SU-DHL-6 (cell line): ENCODE data around the gene SLC27A4.

Experiments
- H2AFZ ChIP-seq: fragments of 200-600 bp; sonication (generic); 2 replicates; pipeline ENCODE4 v1.6.1; 2014; ENCODE audit warnings: low read depth, mild to moderate bottlenecking, moderate library complexity, mixed read lengths, antibody characterized with exemption, low read length; ENCODE audit not compliant: severe bottlenecking
- H3F3A ChIP-seq: fragments of 200-600 bp; shearing (Covaris generic); 2 replicates; pipeline ENCODE4 v1.6.0; 2016; ENCODE audit warnings: antibody characterized with exemption, mild to moderate bottlenecking; ENCODE audit not compliant: insufficient read depth
- H3K27ac ChIP-seq: fragments of 200-600 bp; sonication (generic); 2 replicates; pipeline ENCODE4 v1.5.1; 2016; ENCODE audit warnings: low read depth, mild to moderate bottlenecking, low read length, moderate library complexity, mixed read lengths
- H3K27me3 ChIP-seq: fragments of 200-600 bp; sonication (generic), shearing (Covaris generic); 2 replicates; pipeline ENCODE4 v1.6.0; 2014; ENCODE audit warnings: mild to moderate bottlenecking, low read length
- H3K36me3 ChIP-seq: fragments of 200-600 bp; sonication (generic); 2 replicates; pipeline ENCODE4 v1.6.1; 2014; ENCODE audit warnings: mild to moderate bottlenecking, low read length, mixed read lengths
- H3K4me2 ChIP-seq: fragments of 300-600, 200-600 bp; shearing (Covaris generic), sonication (generic); 2 replicates; pipeline ENCODE4 v1.6.0; 2014; ENCODE audit warnings: low read length, low read depth, mild to moderate bottlenecking; ENCODE audit not compliant: poor library complexity, severe bottlenecking
- H3K4me3 ChIP-seq: fragments of 200-600 bp; sonication (generic); 2 replicates; pipeline ENCODE4 v1.5.1; 2014; ENCODE audit warnings: antibody characterized with exemption, low read length, mild to moderate bottlenecking, mixed read lengths; ENCODE audit not compliant: insufficient read depth, poor library complexity, severe bottlenecking
- H3K79me2 ChIP-seq: fragments of 200-600 bp; sonication (generic); 2 replicates; pipeline ENCODE4 v1.6.1; 2014; ENCODE audit warnings: mild to moderate bottlenecking, low read length, moderate library complexity; ENCODE audit not compliant: insufficient read depth
- H3K9ac ChIP-seq: fragments of 200-600 bp; sonication (generic); 2 replicates; pipeline ENCODE4 v1.7.0; 2014; ENCODE audit warnings: mild to moderate bottlenecking, low read length
- H3K9me2 ChIP-seq: fragments of 200-600 bp; sonication (generic); replicated peaks from 2 replicates; pipeline ENCODE4 v1.6.1; 2014; ENCODE audit warnings: low read length; ENCODE audit not compliant: insufficient read depth
- H3K9me3 ChIP-seq: fragments of 200-600 bp; sonication (generic); 2 replicates; pipeline ENCODE4 v1.6.1; 2014; ENCODE audit warnings: low read length, mixed read lengths; ENCODE audit not compliant: insufficient read depth
- H4K20me1 ChIP-seq: fragments of 200-600 bp; sonication (generic); 2 replicates; pipeline ENCODE4 v1.6.1; 2014; ENCODE audit warnings: low read depth, mild to moderate bottlenecking, antibody characterized with exemption, low read length, moderate library complexity, mixed read lengths
- EZH2phosphoT487 ChIP-seq: fragments of 200-600 bp; sonication (generic), shearing (Covaris generic); conservative IDR thresholded peaks from 2 replicates; pipeline ENCODE4 v1.6.1; 2018; ENCODE audit warnings: mild to moderate bottlenecking, antibody characterized with exemption, low read length, moderate library complexity, mixed read lengths
- TF ChIP-seq, protein P1 (sequence below): fragments of 200-600 bp; sonication (generic); IDR thresholded peaks from one replicate; pipeline ENCODE4 v1.5.1; 2017; ENCODE audit warnings: antibody characterized with exemption, mild to moderate bottlenecking, low read length, moderate library complexity; ENCODE audit not compliant: insufficient read depth, poor library complexity, severe bottlenecking

Gene SLC27A4

DNA sequence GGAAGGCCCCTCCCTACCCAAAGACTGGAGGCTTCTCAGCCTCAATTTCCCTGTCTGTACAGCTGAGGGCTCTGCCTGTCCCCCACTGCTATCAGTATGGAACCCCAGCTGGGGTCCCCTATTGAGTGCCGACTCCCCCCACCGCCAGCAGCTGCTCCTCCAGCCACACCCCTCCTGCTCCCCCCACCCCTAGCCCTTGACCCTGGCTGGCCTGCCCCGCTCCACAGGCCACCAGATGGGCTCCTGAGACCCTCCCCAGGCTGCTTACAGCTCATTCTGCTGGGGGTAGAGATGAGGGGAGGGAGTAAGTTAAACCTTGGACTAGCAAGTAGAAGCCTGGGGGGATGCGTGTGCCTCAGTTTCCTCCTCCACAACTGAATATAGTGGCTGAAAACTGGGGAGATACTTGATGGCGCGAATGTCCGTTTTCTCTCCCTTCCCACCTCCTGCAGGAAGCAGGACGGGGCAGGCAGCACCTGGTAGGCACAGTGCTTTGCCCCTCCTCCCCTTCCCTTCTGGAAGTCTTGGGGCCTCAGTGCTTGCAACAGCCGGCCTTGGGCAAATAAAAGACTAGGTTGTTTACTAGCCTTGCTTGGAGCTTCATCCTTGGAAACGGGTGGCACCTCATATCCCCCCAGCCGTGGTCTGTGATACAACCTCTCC lies 50.0 kb downstream of the SLC27A4 start:
- H3K27ac ChIP-seq: no peak overlapping the region
- no peak overlapping the region for H3K9ac ChIP-seq
- no peaks in the 10 kb centered on the region for H3F3A ChIP-seq
- no peaks in the 10 kb centered on the region for H3K36me3 ChIP-seq
- no peaks in the 10 kb centered on the region for H3K79me2 ChIP-seq
- no peak overlapping the region for H3K4me2 ChIP-seq
- TF ChIP-seq, protein P1, sequence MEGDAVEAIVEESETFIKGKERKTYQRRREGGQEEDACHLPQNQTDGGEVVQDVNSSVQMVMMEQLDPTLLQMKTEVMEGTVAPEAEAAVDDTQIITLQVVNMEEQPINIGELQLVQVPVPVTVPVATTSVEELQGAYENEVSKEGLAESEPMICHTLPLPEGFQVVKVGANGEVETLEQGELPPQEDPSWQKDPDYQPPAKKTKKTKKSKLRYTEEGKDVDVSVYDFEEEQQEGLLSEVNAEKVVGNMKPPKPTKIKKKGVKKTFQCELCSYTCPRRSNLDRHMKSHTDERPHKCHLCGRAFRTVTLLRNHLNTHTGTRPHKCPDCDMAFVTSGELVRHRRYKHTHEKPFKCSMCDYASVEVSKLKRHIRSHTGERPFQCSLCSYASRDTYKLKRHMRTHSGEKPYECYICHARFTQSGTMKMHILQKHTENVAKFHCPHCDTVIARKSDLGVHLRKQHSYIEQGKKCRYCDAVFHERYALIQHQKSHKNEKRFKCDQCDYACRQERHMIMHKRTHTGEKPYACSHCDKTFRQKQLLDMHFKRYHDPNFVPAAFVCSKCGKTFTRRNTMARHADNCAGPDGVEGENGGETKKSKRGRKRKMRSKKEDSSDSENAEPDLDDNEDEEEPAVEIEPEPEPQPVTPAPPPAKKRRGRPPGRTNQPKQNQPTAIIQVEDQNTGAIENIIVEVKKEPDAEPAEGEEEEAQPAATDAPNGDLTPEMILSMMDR: no peak
- no peak for TF ChIP-seq EZH2phosphoT487
- no peaks in the 10 kb centered on the region for H4K20me1 ChIP-seq
- H3K27me3 ChIP-seq: no peaks in the 10 kb centered on the region
- no peaks in the 10 kb centered on the region for H3K9me3 ChIP-seq
- H3K9me2 ChIP-seq: no peaks in the 10 kb centered on the region
- H3K4me3 ChIP-seq: no peak overlapping the region
- H2AFZ ChIP-seq: no peak overlapping the region

DNA sequence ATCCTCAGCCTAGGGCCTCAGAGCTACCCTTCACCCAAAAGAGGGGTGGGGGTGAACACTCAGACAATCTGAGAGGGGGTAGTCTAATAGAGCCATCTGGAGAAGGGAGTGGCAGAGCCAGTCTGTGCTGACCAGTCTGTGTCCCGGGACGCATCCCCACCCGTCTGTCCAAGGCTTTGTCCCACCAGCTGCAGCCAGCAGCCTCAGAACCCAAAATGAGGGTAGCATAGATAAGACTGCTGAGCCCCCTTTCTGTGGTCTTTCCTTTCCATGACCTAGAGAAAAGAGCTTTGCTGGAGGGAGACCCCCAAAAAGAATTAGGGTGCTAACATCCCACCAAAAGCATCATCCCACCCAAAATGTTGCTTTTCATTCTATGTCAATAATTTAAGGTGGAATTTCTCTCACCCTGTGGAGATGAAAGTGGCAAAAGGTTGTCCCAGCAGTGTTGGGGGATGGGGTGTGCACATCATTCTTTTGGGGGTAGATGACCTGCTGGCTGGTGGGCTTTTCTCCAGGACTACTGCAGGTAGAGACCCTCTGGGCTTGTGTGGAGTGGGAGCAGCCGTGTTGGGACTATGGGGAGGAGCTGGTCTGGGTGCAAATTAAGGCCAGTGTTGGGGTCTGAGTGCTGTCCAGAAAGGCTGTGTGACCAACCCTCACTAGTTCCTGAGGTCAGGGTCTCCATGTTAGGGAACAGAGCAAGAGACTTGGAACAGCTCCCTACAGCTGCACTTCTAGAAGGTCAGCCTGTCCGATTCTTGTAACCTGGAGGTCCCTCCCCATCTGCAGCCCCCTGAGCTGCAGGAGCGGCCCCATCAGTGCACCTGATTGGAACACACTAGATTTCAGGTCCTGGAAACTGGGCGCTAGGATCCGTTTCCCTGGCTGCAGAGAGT lies 50.7 kb downstream of the SLC27A4 start:
- no peaks in the 10 kb centered on the region for H3F3A ChIP-seq
- no peak overlapping the region for H2AFZ ChIP-seq
- H3K27ac ChIP-seq: no peak overlapping the region
- no peak overlapping the region for H3K4me2 ChIP-seq
- no peak for TF ChIP-seq EZH2phosphoT487
- TF ChIP-seq, protein P1: no peak
- H4K20me1 ChIP-seq: no peaks in the 10 kb centered on the region
- no peak overlapping the region for H3K4me3 ChIP-seq
- no peaks in the 10 kb centered on the region for H3K79me2 ChIP-seq
- no peaks in the 10 kb centered on the region for H3K9me3 ChIP-seq
- no peaks in the 10 kb centered on the region for H3K9me2 ChIP-seq
- no peak overlapping the region for H3K9ac ChIP-seq
- no peaks in the 10 kb centered on the region for H3K27me3 ChIP-seq
- no peaks in the 10 kb centered on the region for H3K36me3 ChIP-seq

DNA sequence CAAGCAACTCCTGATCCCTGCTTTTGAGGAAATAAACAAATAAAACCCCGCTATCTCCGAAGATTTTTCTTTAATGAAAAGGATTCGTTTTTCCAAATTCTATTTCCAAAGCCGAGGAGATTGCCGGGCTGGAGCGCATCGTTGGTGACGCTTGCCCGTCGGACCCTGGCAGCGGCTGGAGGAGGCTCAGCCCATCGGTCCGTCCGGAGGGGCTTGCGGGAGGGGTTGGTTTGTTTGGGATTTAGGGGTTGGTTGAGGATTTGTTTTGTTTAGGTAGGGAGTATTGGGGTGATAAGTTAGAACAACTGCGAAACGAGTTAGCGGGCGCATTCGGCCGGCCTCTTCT lies 51.6 kb downstream of the SLC27A4 start:
- Histone ChIP-seq H2AFZ (no peak overlapping the region), H3K79me2 (no peaks in the 10 kb centered on the region), H4K20me1 (no peaks in the 10 kb centered on the region), H3K9me3 (no peaks in the 10 kb centered on the region), H3K4me3 (no peak overlapping the region), H3K27me3 (no peaks in the 10 kb centered on the region), H3F3A (no peaks in the 10 kb centered on the region), H3K36me3 (no peaks in the 10 kb centered on the region), H3K9ac (no peak overlapping the region), H3K27ac (no peak overlapping the region), H3K9me2 (no peaks in the 10 kb centered on the region), H3K4me2 (no peak overlapping the region)
- TF ChIP-seq, protein P1: no peak
- TF ChIP-seq EZH2phosphoT487: no peak
